Right atrium auricular region (tissue), 2 donors: Measurements from ENCODE around the gene SKAP1. TPM values are rescaled to one million over a fixed set of nuclear protein-coding genes. Genes with fewer than 3 reads are reported as not detected.

Source experiments
- DNase-seq: peaks from one replicate; pipeline ENCODE4 v3.0.0-alpha.2; 2019; ENCODE audit warnings: low spot score
- H3K27ac ChIP-seq, 2 donors: fragments of 200-600 bp; sonication (generic); 1 replicate in 1 of 2; 2 replicates in 1 of 2; pipeline ENCODE4 v1.5.1; 2016 to 2019
- H3K27me3 ChIP-seq, 2 donors: fragments of 200-600 bp; sonication (generic); one replicate each; pipeline versions ENCODE4 v1.5.1 to v1.6.0; 2017 to 2019
- H3K36me3 ChIP-seq: fragments of 200-600 bp; sonication (generic); one replicate; pipeline ENCODE4 v1.5.1; 2016
- H3K4me1 ChIP-seq, 2 donors: fragments of 200-600 bp; sonication (generic); one replicate each; pipeline versions ENCODE4 v1.5.1 to v1.6.0; 2017 to 2019
- H3K4me3 ChIP-seq, 2 donors: fragments of 200-600 bp; sonication (generic); 1 replicate in 1 of 2; 2 replicates in 1 of 2; pipeline ENCODE4 v1.5.1; 2017 to 2019; ENCODE audit warnings: mild to moderate bottlenecking in 1 of 2, moderate library complexity in 1 of 2
- H3K9me3 ChIP-seq, 2 donors: fragments of 200-600 bp; sonication (generic); one replicate each; pipeline ENCODE4 v1.5.1; 2019
- CTCF ChIP-seq, 2 donors: fragments of 200-600 bp; sonication (generic); IDR thresholded peaks; one replicate each; pipeline ENCODE4 v1.5.1; 2019; ENCODE audit warnings: antibody characterized with exemption in 2 of 2
- total RNA-seq, 2 donors: library from RNA; depleted of rRNA; stranded (reverse); fragments of >200 nt; gene quantifications; one replicate each; pipeline ENCODE4 v1.1.0, GENCODE V29; 2016

SKAP1 gene
- total RNA-seq, 2 donors from 2014 or later: not detected

GRCh38 chr17:48159232-48159631, 270.8 kb downstream of the SKAP1 start:
- no peak overlapping the region for H3K27ac ChIP-seq
- TF ChIP-seq CTCF (IDR thresholded peaks at IDR 0.05): no peak
- no peaks in the 10 kb centered on the region for H3K27me3 ChIP-seq
- H3K4me3 ChIP-seq: no peak overlapping the region
- H3K36me3 ChIP-seq: no peaks in the 10 kb centered on the region
- H3K4me1 ChIP-seq: no peaks in the 10 kb centered on the region
- DNase-seq: no peak
- H3K9me3 ChIP-seq: no peaks in the 10 kb centered on the region

GRCh38 chr17:48155889-48156611, 274.0 kb downstream of the SKAP1 start:
- Histone ChIP-seq H3K36me3 (no peaks in the 10 kb centered on the region), H3K4me1 (no peaks in the 10 kb centered on the region), H3K9me3 (no peaks in the 10 kb centered on the region), H3K27ac (no peak overlapping the region), H3K4me3 (no peak overlapping the region), H3K27me3 (peaks cover 0 to 4% of the 10 kb centered on the region in 2 donors)
- DNase-seq: no peak
- TF ChIP-seq CTCF (IDR thresholded peaks at IDR 0.05): no peak

GRCh38 chr17:48153691-48154358, 276.2 kb downstream of the SKAP1 start:
- no peak overlapping the region for H3K27ac ChIP-seq
- TF ChIP-seq CTCF (IDR thresholded peaks at IDR 0.05): peak in 1 of 2 donors; percentile 50
- H3K9me3 ChIP-seq: no peaks in the 10 kb centered on the region
- no peak for DNase-seq
- peaks cover 0 to 4% of the 10 kb centered on the region in 2 donors for H3K27me3 ChIP-seq
- H3K36me3 ChIP-seq: no peaks in the 10 kb centered on the region
- no peaks in the 10 kb centered on the region for H3K4me1 ChIP-seq
- no peak overlapping the region for H3K4me3 ChIP-seq

GRCh38 chr17:48152289-48152688, 277.7 kb downstream of the SKAP1 start:
- Histone ChIP-seq H3K27me3 (peaks cover 0 to 4% of the 10 kb centered on the region in 2 donors), H3K4me3 (no peak overlapping the region), H3K9me3 (no peaks in the 10 kb centered on the region), H3K4me1 (no peaks in the 10 kb centered on the region), H3K36me3 (no peaks in the 10 kb centered on the region), H3K27ac (no peak overlapping the region)
- DNase-seq: no peak
- no peak for TF ChIP-seq CTCF (IDR thresholded peaks at IDR 0.05)

- Histone ChIP-seq H3K36me3 (no peaks in the 10 kb centered on the region), H3K27ac (no peak overlapping the region), H3K4me3 (no peak overlapping the region), H3K27me3 (peaks cover 0 to 4% of the 10 kb centered on the region in 2 donors), H3K4me1 (no peaks in the 10 kb centered on the region), H3K9me3 (no peaks in the 10 kb centered on the region)
- no peak for DNase-seq
- TF ChIP-seq CTCF (IDR thresholded peaks at IDR 0.05): no peak
Observed at GRCh38 chr17:48151220-48151619, 278.8 kb downstream of the SKAP1 start.
